ENCODE results near the gene RALGDS.
"Not testable (repeated sequence)": the region's sequence is repeated elsewhere in the genome, so short reads cannot be mapped to it uniquely, and the experiment has no call there.

The RALGDS gene

DNA sequence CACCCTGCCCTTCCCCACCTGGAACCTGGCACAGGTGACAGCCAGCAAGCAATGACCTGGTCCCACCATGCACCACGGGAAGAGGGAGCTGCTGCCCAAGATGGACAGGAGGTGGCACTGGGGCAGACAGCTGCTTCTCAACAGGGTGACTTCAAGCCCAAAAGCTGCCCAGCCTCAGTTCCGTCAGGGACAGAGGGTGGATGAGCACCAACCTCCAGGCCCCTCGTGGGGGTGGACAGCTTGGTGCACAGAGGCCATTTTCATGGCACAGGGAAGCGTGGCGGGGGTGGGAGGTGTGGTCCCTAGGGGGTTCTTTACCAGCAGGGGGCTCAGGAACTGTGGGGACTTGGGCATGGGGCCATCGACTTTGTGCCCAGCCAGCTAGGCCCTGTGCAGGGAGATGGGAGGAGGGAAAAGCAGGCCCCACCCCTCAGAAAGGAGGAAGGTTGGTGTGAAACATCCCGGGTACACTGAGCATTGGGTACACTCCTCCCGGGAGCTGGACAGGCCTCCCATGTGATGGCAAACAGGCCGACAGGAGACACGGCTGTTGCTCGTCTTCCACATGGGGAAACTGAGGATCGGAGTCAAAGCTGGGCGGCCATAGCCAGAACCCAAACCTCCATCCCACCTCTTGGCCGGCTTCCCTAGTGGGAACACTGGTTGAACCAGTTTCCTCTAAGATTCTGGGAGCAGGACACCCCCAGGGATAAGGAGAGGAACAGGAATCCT, 57.4 kb downstream of the RALGDS start:
- no peak for DNase-seq

- DNase-seq = no peak
Measured at GRCh38 chr9:133063159-133063499, 57.9 kb downstream of the RALGDS start.

DNA sequence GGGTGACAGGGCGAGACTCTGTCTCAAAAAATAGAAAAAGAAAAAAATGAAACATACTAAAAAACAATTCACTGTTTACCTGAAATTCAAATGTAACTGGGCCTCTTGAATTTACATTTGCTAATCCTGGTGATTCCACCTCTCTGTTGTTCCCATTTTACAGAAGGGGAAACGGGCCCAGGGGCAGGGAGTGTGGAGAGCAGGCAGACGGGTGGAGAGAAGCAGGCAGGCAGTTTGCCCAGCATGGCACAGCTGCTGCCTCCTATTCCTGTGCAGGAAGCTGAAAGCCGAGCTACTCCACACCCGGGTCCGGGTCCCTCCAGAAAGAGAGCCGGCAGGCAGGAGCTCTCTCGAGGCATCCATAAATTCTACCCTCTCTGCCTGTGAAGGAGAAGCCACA, 58.5 kb downstream of the RALGDS start:
- not testable (repeated sequence) for DNase-seq

GRCh38 chr9:133061764-133062145, 59.3 kb downstream of the RALGDS start, which contains the start of gene CEL:
TSS of gene CEL (plus strand) at chr9:133061981. CDS start at chr9:133062003, 22 bp downstream.
- DNase-seq = not testable (repeated sequence)

GRCh38 chr9:133061019-133061763, 59.8 kb downstream of the RALGDS start:
- DNase-seq = not testable (repeated sequence)

DNA sequence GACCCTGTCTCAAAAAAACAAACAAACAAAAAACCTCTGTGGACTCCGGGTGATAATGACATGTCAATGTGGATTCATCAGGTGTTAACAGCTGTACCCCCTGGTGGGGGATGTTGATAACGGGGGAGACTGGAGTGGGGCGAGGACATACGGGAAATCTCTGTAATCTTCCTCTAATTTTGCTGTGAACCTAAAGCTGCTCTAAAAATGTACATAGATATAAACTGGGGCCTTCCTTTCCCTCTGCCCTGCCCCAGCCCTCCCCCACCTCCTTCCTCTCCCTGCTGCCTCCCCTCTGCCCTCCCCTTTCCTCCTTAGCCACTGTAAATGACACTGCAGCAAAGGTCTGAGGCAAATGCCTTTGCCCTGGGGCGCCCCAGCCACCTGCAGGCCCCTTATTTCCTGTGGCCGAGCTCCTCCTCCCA, 60.6 kb downstream of the RALGDS start:
- no peak for DNase-seq

GRCh38 chr9:133059623-133060022, 61.4 kb downstream of the RALGDS start:
- no peak for DNase-seq

DNA sequence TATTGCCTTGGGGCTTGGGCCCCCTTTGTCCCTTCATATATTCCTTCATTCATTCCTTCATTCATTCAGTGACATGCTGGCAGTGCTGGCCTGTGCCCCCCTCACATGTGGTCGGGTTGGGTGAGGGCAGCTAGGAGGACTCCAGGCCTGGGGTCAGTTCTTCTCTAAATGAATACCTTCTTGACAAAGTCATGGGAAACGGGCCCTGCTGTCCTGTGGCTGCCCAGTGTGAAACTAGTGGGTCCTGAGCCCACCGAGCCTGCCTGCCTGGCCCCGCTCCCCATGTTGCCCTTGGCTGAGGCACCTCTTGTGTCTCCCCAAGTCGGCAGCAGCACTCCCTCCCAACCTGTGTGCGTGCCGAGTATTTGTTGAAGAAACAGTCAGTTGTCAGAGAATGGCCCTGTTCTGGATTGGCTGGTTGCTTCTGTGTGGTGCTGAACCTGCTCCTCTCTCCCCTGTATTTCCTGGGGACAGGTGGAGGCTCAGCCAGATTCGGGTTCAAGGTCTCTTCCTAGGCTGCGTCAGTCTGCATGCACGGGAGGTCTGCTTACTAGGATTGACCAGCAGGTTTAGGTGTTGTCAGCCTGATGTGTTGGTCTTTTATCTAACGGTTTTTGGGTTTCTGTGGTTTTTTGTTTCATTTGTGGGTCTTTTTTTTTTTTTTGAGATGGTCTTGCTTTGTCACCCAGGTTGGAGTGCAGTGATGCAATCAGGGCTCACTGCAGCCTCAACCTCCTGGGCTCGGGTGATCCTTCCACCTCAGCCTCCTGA, 62.3 kb downstream of the RALGDS start:
- no peak for DNase-seq

DNA sequence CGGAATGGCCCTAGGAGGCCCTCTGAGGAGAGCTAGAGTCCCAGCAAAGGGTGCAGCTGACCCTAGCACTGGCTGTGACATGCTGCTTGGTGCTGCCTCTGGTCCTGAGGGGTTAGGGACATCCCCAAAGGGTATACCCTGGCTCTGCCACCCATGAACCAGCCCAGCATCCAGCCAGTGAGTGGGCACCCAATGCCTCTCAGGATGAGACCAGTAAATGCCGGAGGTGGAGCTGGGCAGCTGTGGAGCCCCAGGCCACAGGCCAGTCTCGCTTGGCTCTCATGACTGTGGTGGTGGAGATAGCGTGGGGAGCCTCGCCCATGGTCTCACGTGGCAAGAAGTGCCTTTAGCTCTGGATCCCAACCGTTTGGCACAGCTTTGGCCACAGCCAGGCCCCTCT, 63.0 kb downstream of the RALGDS start:
- no peak for DNase-seq

DNA sequence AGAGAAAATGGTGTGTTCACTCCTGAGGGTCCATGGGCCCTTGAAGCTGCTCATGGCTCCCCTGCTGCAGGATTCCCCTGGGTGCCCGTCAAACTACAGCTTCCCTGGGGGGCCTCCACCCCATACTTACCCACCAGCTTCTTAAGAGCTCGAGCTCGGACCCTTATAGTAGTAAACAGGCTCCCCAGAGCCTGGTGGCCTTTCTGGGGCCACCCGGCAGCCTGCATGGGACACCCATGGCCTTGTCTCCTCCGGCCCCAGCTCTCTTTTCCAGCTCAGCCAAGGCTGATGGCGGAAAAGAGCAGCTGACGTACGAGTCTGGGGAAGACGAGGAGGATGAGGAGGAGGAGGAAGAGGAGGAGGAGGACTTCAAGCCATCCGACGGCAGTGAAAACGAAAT, 63.5 kb downstream of the RALGDS start:
- DNase-seq = no peak

DNA sequence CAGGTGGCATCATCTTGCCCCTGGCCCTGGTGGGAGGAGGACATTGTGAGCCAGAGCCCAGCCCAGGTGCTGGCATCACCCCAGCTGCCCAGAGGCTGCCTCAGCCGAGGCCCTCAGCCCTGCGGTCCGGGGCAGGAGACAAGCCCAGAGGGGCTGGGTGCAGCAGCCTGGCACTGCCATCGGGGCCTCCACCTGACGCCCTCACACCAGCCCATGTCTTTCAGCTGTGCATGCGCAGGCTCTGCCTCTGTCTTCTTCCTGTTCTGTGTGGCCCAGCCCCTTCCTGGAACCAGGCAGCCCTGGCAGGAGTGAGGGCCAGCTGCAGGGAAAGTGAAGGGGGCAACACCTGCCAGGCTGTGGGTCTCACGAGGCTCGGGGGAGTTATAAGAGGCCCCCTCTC, 64.0 kb downstream of the RALGDS start:
- no peak for DNase-seq

DNA sequence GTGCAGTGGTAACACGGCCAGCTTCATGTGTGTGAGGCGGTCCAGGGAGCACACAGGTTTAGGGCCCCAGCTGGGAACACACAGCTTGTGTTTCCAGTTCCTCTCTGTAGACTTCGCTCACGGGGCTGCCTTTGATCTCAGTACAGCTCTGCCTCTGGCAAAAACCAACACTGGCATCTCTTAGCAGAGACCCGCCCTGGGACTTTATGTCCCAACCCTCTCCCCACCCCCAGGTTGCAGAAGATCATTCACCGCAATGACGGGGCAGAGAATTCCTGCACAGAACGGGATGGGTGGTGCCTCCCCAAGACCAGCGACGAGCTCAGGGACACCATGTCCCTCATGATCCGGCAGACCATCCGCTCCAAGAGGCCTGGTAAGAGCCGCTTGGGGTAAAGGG, 64.5 kb downstream of the RALGDS start:
- no peak for DNase-seq

DNA sequence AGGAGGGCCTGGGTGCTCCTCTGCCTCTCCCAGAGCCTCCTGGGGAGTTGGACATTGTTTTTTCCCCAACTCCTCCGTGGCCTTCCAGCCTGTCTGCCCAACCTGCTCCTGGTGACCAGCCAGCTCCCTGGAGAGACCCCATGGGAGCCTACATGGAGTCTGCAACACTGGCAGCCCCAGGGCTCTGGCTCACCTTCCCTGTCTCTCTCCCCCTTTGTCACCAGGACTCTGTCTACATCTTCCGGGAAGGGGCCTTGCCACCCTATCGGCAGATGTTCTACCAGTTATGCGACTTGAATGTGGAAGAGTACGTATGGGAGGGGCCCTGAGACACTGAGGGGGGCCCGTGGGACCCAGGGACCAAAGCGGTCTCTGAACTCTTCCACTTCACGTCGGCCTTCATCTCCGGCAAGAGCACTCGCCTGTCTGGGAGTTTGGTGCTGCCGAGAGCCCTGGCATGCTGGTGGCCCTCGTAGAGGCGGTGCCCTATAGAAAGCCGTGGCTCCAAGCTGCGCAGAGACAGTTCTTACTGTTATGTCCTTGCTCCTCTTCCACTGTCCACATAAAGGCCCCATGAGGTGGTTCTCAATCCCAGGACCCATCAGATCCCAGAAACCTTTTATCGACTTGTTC, 65.1 kb downstream of the RALGDS start:
- DNase-seq = no peak

GRCh38 chr9:133054966-133055365, 66.1 kb downstream of the RALGDS start:
- no peak for DNase-seq

DNA sequence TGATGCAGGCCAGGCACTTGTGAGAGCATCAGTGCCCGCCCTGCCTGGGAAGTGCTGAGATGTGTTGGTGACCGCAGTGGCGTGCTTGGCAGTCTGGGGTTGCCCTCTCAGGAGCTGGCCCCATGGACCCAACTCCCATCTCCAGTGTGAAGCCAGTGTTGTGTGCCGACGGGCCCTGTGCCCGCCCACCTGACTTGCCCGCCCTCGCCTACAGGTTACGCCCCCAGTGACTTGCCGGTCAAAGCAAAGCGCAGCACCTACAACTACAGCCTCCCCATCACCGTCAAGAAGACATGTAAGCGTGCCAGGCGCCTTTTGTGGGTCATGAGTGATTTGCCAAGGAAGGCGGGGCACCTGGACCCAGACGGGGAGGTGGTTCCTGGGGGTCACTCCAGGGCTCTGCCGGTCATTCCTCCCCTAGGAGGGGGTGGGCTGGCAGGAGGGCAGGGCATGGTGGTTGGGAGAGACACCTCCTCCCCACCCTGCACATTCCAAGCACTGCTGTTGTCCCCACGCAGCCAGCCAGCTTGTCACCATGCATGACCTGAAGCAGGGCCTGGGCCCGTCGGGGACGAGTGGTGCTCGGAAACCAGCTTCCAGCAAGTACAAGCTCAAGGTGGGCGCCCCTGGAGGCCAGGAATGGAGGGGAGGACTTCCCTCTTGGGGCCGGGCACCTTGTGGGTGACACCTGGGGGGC, 66.7 kb downstream of the RALGDS start:
- DNase-seq = no peak

DNA sequence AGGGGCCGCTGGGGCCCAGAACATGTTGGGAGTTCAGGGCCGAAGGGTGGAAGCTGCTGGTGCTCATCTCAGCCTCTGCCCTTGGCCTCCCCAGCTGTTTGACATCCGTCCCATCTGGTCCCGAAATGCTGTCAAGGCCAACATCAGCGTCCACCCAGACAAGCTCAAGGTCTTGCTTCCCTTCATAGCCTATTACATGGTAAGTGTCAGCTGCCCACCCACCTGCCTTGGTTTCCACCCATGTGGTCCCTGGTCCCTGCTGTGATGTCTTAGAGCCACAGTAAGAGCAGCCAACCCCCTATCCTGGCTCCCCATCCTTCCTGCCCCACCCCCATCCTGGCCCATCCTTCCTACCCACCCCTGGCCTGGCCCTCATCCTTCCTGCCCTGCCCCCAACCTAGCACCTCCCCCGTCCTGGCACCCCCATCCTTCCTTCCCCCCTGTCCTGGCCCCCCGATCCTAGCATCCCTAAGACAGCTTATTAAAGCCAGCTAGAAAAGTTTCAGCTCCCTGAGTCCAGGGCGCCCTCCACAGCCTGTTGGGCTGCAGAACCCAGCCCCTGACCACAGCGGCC, 69.0 kb downstream of the RALGDS start:
- no peak for DNase-seq

DNA sequence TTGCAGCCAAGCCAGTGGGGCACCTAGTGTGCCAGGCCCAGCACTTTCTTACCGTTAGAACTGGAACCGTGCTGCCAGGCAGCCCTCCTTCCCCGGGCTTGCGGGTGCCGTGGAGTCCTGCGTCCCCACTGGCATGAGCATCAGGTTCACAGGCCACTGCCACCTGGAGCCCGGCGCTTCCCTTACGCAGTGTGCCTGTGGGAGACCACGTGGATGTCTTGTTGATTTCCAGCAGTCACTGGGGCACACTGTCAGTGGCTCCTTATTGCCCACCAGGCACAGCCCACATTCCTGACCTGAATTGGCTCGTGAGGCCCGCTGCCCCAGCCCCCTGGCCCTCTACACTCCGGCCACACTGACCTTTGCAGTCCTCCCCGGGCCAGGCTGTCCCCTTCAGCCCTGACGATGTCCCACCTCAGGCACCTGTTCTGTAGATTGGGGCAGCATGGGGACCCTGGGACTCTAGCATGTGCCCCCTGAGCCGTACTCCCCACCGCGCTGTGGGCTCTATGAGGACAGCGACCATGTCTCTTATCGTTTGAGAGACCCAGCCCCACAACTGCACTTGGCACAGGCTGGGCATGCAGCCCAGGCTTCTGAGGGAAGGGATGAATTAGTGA, 69.6 kb downstream of the RALGDS start:
- no peak for DNase-seq

GRCh38 chr9:133050781-133051180, 70.3 kb downstream of the RALGDS start:
- DNase-seq = peak; percentile 62

DNA sequence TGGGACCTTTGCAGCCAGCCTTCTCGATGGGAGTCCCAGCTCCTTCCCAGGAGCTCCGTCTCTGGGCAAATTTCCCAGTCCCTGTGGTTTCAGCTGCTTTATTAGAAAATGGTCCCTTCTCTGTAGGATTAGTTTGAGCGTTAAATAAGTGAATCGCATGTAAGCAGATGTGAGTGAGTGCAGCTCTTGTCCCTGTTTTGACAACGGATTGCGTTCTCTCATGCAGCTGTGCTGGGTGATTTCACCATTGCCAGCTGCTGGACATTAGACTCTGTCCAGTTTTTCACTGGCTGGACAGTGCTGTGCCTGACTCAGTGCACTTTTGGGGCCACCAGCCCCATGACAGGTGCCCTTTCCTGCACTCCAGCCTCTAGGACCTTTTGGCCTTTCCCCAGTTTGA, 70.9 kb downstream of the RALGDS start:
- peak; percentile 27 for DNase-seq

GRCh38 chr9:133049043-133049442, 72.0 kb downstream of the RALGDS start:
- no peak for DNase-seq

GRCh38 chr9:133048595-133048994, 72.4 kb downstream of the RALGDS start:
- no peak for DNase-seq

All from SHP77 treated with DMSO at 0.1 percent for 48 hours (cell line).